HG03066 (cell line): ENCODE data around the gene PIK3C3.

Experiments used
- ATAC-seq: cut with Tn5 transposase; IDR thresholded peaks from one replicate; pipeline ENCODE4 v1.9.1; 2021; ENCODE audit warnings: low read depth; ENCODE audit not compliant: unreplicated experiment

The PIK3C3 gene

DNA sequence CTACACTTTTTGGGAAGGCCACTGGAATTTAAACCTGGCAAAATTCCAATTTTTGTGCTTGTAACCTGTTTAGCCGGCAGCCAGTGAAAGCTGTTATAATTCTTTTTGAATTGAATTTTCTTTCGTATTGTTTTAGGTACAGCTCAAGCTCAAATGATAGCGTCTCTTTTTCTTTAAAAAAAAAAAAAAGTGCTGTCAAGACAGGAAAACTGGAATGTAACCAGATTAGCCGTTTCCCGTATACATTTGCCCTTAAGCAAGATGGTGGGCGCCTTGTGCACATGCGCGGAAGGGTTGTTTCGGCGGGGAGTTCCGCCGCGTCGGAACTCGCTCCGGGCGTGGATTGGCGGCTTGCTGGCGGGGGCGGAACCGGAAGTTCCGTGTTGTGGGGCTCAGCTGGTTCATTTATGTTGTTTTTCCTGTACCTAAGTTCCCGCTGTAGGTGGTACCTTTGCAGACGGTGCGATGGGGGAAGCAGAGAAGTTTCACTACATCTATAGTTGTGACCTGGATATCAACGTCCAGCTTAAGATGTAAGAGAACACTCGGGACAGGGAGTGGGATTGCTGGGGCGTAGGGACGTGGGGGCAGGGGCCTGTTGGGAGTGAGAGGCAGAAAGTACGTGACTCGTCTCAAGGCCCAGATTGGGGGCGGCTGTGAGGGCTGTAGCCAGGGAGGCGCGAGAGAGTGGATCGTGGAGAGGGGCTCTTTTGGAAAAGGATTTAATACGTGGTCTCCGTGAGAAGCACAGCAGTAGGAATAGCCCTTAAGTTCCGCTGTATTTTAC, at the start of gene PIK3C3:
Gene PIK3C3 (plus strand): TSS at position 408 of the 787 bp plus-strand sequence. CDS start 58 bp downstream, at position 466.
- peak; percentile 99 for ATAC-seq

GRCh38 chr18:41905786-41906527, 49.1 kb upstream of the PIK3C3 start:
- no peak for ATAC-seq

- ATAC-seq: peak; percentile 89
Measured at GRCh38 chr18:41906528-41907146, 48.4 kb upstream of the PIK3C3 start.

GRCh38 chr18:41917181-41917580, 37.9 kb upstream of the PIK3C3 start:
- ATAC-seq: no peak

DNA sequence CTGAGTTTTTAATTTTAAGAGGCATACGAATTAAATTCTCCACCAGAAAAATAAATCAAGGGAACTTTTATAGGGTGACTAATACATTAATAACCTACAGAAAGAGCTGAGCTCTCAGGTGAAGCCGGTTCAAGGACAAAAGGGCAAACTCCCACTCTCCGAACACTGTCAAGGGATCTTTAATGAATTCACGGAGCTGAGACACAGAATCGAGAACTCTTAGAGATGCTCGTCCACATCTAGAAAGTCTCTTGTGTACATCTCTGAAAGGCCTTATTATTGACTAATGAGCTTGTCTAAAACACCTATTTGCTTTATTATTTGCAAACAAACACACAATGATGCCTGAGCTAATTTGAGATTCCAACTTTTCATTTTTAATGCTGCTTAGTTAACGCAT, 33.3 kb upstream of the PIK3C3 start:
- no peak for ATAC-seq

- ATAC-seq: no peak
Measured at GRCh38 chr18:41922176-41922575, 32.9 kb upstream of the PIK3C3 start.

DNA sequence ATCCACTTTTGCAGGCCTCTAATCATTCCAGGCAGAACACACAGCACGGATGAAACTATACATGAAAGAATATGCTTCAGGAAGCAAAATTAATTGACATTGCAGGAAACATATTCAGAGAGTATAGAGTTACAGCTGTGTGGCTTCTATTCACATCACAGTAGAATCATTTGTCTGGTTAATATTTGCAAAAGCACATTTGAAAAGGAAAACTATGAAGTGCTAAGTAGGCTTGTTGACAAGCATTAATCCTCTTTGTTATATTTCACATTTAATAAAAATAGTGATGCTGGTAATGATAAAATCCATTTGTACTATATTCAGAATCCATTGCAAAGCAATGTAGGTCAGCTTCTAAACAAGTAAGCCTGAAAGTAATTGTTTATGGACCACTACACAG, 32.2 kb upstream of the PIK3C3 start:
- ATAC-seq: no peak

DNA sequence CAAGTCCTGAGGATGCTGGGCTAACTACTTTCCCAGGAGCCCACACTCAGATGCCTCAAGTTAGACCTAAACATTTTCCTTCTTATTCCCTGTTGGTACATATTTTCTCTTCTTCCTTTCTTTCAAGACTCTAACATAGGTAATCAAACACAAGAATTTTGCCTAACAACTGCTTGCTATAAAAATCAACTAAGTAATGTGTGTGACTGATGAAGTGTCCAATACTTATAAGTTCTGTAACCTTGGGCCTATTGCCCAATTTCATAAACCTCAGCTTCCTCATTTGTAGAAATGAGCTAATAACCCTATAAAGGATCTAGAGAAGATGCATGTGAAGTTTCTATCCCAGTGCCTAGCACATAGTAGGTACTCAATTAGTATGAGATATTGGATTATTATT, 31.6 kb upstream of the PIK3C3 start:
- ATAC-seq: no peak

DNA sequence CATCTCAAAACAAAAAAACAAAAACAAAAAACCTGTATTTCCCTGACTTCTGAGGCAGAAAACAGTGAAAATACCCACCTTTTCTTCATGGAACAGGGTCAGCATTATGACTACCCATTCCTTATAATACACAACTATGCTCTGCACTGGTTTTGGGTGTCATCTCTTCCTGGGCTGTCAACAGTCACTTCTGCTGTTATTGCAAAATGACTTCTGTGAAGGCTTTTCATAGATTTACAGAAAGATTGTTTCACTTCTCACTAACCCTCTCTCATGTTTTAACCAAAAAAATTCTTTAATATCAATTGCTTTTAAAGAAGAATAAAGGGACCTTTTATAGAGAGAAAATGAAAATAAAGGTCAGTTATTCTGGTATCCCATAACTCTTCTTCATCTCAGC, 26.5 kb upstream of the PIK3C3 start:
- ATAC-seq: no peak

- no peak for ATAC-seq
Measured at GRCh38 chr18:41932899-41933298, 22.1 kb upstream of the PIK3C3 start.

GRCh38 chr18:41933778-41934177, 21.3 kb upstream of the PIK3C3 start:
- no peak for ATAC-seq

- peak; percentile 79 for ATAC-seq
Measured at GRCh38 chr18:41936471-41937134, 18.4 kb upstream of the PIK3C3 start.

DNA sequence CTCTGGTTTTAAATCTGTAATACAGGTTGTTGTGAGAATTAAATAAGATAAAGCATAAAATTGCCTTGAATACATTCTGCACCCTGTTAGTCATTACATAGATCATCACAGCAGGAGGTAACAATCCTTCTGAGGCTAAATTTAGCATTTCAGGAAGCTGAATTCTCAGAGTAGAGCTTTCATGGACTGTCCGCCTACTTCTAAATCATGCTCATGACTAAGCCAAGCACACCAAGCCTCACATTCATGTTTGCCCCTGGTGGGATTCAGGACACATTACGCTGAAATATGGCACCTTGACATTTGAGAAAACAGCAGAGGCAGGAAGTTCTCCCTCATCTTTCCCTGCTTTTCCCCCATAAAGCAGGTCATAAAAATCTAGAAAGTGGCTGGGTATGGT, 16.6 kb upstream of the PIK3C3 start:
- ATAC-seq: no peak

DNA sequence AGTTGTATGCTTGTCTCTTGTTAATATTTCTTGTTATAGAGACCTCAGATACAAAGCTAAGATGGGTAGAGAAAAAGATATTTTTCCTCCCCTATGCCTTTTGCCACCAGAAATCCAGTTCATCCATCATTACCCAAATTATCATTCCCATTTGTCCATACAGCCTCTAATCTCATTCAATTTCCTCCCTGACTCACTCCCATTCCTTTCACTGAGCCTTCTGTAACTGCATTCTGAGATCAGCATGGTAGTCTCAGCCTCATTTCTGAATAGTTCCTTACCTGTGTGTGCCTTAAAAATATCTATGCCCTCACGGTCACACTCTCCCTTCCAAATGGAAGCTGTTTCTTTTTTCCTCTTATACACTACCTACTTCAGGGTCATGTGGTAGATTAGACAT, 15.7 kb upstream of the PIK3C3 start:
- ATAC-seq: no peak

DNA sequence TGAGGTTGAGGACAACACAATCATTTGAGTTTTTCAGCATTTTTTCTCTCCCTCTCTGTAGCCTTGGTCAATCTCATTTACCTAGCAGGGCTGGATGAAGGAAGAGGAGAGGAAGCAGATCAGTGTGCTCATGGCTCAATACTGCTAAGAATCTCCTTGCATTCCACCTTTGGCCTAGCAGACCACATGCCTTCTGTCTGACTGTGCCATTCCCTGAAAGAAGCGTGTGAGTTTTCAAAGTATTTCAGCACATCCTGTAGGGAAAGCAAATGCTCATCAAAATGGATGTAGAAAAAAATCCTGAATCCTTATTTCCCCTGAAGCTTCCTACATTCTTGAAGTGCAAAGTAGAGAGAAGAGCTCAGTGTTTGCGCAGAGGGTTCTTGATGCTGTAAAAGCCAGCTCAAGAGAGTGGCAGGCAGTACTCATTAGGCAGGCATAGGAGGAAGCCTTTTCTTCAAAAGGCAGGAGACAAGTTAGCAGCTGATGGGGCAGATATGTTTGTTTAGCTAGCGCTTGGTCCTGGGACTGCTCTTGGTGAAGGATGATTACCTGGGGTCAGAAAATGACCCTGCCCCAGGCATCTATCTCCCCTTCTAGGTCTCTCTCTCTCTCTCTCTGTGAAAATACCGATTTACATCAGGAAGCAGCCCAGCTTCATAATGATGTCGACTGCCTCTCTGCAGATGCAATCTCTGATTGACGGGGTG, 14.4 kb upstream of the PIK3C3 start:
- ATAC-seq: no peak

- ATAC-seq: no peak
Measured at GRCh38 chr18:41942254-41942653, 12.8 kb upstream of the PIK3C3 start.

DNA sequence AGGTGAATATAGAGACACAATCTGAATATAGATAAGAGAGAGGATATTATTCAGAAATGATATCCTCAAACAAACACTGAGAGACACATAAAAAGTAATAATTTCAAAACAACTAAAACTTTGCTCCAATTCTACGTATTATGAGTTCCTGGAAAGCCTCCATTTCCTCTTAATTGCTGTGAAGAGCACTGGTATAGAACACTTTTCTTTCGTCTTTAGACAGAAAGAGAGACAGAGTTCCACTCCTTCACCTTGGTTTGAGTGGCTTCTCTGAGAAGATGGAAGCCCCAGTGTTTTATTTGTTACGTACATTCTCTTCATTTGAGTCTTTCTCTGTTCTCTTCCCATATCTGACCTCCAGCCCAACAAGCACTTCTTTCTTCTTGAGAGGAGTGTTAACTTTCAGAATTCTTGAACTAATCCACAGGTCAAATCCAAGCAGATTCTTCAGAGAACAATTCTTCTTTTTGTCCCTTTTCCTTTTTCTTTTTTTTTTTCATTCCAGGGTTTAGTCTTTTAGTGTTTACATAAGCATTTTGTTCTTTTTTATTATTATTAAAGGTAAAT, 6.4 kb upstream of the PIK3C3 start:
- no peak for ATAC-seq

GRCh38 chr18:41949206-41949920, 5.7 kb upstream of the PIK3C3 start:
- no peak for ATAC-seq

DNA sequence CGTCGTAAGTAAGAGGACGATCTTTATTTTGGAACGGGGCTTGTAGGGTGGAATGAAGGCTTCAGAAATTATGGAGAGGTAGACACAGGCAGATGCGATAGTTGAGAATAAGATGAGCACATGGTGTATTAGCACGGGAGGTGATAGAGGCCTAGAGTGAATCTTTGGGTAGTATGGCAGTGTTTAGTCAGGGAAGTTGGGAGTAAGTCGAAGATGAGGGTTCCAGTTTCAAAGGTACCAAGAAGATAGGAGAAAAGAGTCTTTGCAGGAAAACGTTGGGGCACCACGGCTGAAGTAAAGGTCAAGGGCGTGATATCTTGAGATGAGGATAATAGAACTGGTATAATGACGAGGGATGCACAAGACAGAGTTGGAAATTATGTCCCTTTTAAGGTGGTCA, 654 bp downstream of the PIK3C3 start:
- no peak for ATAC-seq
